ENCODE results near the gene ACCS.

Gene ACCS

DNA sequence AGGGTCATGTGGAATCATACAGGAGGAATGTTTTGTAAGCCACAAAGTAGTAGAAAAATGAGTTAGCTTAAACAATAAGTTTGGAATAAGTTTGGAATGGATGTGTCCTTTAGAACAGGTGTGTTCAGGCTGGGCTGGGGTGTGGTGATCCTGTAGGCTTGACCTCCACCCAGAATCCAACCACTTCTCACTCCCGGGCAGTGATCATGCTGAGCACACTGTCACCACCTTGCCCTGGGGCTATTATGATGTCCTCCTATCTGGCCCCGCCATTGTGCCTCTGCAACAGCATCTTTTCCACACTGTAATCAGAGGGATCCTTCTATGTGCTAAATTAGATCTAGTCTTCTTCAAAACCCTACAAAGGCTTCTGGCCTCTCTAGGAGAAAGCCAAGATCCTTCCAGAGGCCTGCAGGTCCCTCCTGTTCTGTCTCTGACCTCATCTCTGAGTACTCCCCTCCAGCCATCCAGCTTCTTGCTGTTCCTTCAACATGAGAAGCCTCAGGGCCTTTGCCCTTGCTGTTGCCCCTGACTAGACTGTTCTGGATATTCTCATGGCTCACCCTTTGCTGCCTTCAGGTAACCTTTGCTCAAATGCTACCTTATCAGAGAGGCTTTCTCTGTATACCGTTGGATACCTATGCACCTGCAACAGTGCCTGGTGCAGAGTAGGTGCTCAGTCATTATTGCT lies 37.1 kb upstream of the ACCS start:
- H3K9me3 ChIP-seq (ENCODE audit: control insufficient read depth, low read length): no peaks in the 10 kb centered on the region
- no peaks in the 10 kb centered on the region for H3K4me1 ChIP-seq (ENCODE audit: control insufficient read depth, insufficient read depth, low read length, poor library complexity, severe bottlenecking)
- peaks cover 5% of the 10 kb centered on the region for H3K27me3 ChIP-seq (replicated peaks; ENCODE audit: control insufficient read depth, insufficient read depth, low read length, poor library complexity, severe bottlenecking)
- no peak for DNase-seq
- no peaks in the 10 kb centered on the region for H3K36me3 ChIP-seq (ENCODE audit: control insufficient read depth, insufficient read depth, low read length)
- H3K27ac ChIP-seq (ENCODE audit: insufficient read depth, low read length, poor library complexity, severe bottlenecking): no peak overlapping the region
- H3K4me3 ChIP-seq (ENCODE audit: insufficient read depth, low read depth, low read length, poor library complexity, severe bottlenecking): no peak overlapping the region

DNA sequence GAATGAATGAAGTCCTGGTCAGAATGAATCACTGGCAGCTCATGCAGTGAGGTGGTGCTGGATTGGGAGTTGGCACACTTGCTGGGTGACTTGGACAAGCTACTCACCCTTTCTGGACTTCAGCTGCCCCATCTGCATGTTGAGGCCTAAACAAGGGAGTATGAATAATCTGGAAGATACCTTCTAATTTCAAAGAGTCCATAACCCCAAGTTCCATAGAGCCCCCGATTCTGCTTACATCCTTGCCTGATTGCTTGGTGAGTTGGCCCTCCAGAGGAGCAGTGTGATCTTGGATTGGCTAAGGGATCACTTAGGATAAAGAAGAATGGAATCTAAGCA lies 36.6 kb upstream of the ACCS start:
- H3K4me3 ChIP-seq (ENCODE audit: insufficient read depth, low read depth, low read length, poor library complexity, severe bottlenecking): no peak overlapping the region
- H3K4me1 ChIP-seq (ENCODE audit: control insufficient read depth, insufficient read depth, low read length, poor library complexity, severe bottlenecking): no peaks in the 10 kb centered on the region
- peaks cover 5% of the 10 kb centered on the region for H3K27me3 ChIP-seq (replicated peaks; ENCODE audit: control insufficient read depth, insufficient read depth, low read length, poor library complexity, severe bottlenecking)
- H3K27ac ChIP-seq (ENCODE audit: insufficient read depth, low read length, poor library complexity, severe bottlenecking): no peak overlapping the region
- no peaks in the 10 kb centered on the region for H3K36me3 ChIP-seq (ENCODE audit: control insufficient read depth, insufficient read depth, low read length)
- no peak for DNase-seq
- no peaks in the 10 kb centered on the region for H3K9me3 ChIP-seq (ENCODE audit: control insufficient read depth, low read length)

DNA sequence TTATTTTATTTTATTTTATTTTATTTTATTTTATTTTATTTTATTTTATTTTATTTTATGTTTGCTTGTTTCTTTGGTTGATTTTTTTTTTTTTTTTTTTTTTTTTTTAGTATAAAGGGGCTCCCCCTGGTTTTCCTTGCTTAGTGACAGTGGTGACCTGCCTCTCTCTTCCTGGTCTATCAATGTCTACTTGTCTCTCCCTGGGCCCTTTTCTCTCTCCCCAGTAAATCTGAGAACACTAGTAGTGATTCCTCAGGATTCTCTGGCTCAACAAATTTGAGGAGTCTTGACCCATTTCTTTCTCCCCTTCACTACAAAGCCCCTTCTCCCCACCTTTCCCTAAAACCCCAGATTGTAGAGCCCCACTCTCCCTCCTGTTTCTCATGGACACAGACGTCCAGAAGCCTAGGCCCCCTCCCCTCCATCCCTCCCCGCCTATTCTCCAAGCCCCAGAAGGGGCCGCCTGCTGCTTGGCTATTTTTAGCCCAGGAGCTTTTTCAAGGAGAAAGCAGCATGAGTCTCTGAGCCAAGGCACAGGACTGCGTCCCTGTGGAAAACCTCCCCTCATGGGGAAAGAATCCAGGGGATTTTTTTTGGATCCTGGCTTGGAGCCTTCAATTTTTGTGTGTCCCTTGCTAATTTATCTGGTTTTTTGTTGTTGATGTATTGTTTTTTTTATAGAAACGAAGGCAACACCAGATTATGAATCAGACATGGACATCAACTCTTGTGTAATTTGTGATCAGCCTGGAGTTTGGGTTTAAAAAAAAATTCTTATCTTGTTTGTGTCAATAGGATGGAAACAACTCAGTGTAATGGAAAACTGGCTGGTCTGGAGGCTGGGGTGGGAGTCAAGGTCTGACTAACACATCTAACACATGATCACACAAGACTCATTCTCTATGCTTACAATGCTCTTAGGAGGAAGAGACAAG lies 35.8 kb upstream of the ACCS start:
- Histone ChIP-seq H3K36me3 (ENCODE audit: control insufficient read depth, insufficient read depth, low read length) (no peaks in the 10 kb centered on the region), H3K4me1 (ENCODE audit: control insufficient read depth, insufficient read depth, low read length, poor library complexity, severe bottlenecking) (no peaks in the 10 kb centered on the region), H3K27me3 (replicated peaks; ENCODE audit: control insufficient read depth, insufficient read depth, low read length, poor library complexity, severe bottlenecking) (peaks cover 5% of the 10 kb centered on the region), H3K27ac (ENCODE audit: insufficient read depth, low read length, poor library complexity, severe bottlenecking) (no peak overlapping the region), H3K9me3 (ENCODE audit: control insufficient read depth, low read length) (no peaks in the 10 kb centered on the region), H3K4me3 (ENCODE audit: insufficient read depth, low read depth, low read length, poor library complexity, severe bottlenecking) (no peak overlapping the region)
- no peak for DNase-seq

DNA sequence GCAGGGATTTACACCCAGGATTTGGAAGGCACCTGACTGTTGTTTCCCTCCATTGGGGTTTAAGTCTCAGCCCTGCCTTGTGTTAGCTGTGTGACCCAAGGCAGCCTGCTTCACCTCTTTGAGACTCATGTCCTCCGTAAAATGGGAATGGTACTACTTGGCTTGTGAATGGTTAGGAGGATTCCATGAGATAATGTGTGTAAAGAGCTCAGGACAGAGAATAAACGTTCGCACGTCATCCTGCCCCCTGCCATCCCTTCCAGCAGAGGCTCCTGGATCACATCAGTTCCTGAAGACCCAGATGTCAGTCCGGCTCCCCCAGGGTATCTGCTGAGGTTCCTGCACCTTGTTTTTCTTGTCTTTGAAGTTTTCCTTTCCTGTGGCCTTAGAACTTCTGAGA lies 35.1 kb upstream of the ACCS start:
- no peaks in the 10 kb centered on the region for H3K9me3 ChIP-seq (ENCODE audit: control insufficient read depth, low read length)
- no peak for DNase-seq
- peaks cover 5% of the 10 kb centered on the region for H3K27me3 ChIP-seq (replicated peaks; ENCODE audit: control insufficient read depth, insufficient read depth, low read length, poor library complexity, severe bottlenecking)
- no peak overlapping the region for H3K27ac ChIP-seq (ENCODE audit: insufficient read depth, low read length, poor library complexity, severe bottlenecking)
- no peaks in the 10 kb centered on the region for H3K36me3 ChIP-seq (ENCODE audit: control insufficient read depth, insufficient read depth, low read length)
- H3K4me3 ChIP-seq (ENCODE audit: insufficient read depth, low read depth, low read length, poor library complexity, severe bottlenecking): no peak overlapping the region
- no peaks in the 10 kb centered on the region for H3K4me1 ChIP-seq (ENCODE audit: control insufficient read depth, insufficient read depth, low read length, poor library complexity, severe bottlenecking)

DNA sequence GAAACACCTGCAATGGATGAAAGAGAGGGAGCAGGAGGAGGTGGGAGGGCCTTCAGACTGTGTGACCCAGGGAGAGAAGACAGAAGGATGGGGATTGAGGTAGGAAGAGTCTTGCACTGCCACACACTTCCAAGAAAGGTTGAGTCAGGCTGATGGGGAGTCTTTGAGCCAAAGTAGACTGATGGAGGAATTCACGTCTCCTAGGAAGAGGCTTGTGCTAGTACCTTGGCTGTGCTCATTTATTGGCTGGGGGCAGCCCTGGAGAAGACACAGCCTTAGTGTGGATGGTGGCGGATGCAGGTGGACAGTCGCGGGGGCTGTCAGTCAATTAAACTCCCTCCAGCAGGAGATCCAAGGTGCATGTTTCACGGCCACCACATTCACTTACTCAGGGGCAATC lies 34.5 kb upstream of the ACCS start:
- H3K36me3 ChIP-seq (ENCODE audit: control insufficient read depth, insufficient read depth, low read length): no peaks in the 10 kb centered on the region
- H3K4me1 ChIP-seq (ENCODE audit: control insufficient read depth, insufficient read depth, low read length, poor library complexity, severe bottlenecking): no peaks in the 10 kb centered on the region
- H3K4me3 ChIP-seq (ENCODE audit: insufficient read depth, low read depth, low read length, poor library complexity, severe bottlenecking): no peak overlapping the region
- DNase-seq: no peak
- H3K27me3 ChIP-seq (replicated peaks; ENCODE audit: control insufficient read depth, insufficient read depth, low read length, poor library complexity, severe bottlenecking): peaks cover 5% of the 10 kb centered on the region
- H3K9me3 ChIP-seq (ENCODE audit: control insufficient read depth, low read length): no peaks in the 10 kb centered on the region
- H3K27ac ChIP-seq (ENCODE audit: insufficient read depth, low read length, poor library complexity, severe bottlenecking): no peak overlapping the region

DNA sequence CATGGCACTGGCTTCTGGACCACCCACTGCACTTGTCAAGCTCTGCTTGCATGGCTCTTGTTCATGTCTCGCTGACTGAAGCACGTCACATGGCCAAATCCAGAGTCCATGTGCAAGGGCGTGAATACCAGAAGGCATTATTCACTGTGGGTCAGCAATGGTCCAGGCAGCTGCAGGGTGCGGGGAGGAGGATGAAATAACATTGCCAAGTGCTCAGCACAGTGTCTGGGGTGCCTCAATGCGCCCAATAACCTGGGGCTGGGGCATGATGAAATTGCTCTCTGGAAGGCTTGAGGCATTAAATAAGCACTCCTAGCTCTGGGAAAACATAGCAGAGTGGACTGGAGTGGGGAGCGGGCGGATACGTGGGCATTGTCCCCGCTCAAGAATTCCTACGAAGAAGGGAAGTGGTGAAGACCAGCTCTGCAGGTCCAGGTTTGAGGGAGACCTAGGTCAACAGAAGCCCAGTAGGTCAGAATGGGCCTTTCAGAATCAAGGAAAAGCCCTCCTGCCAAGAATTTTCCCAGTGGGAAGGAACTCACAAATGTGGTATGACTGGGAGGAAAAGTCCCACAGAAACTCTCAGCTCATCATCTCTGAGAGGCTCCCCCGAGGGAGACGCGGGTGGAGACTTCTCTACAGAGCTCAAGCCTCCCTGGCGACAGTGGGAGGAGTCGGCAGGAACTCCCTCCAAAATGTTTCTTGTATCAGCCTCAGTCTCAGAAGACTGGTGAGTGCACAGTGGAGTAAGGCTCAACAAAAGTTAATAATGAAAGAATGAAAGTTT lies 33.6 kb upstream of the ACCS start:
- no peak overlapping the region for H3K4me3 ChIP-seq (ENCODE audit: insufficient read depth, low read depth, low read length, poor library complexity, severe bottlenecking)
- H3K27ac ChIP-seq (ENCODE audit: insufficient read depth, low read length, poor library complexity, severe bottlenecking): no peak overlapping the region
- H3K9me3 ChIP-seq (ENCODE audit: control insufficient read depth, low read length): no peaks in the 10 kb centered on the region
- no peak for DNase-seq
- H3K27me3 ChIP-seq (replicated peaks; ENCODE audit: control insufficient read depth, insufficient read depth, low read length, poor library complexity, severe bottlenecking): peaks cover 5% of the 10 kb centered on the region
- H3K36me3 ChIP-seq (ENCODE audit: control insufficient read depth, insufficient read depth, low read length): no peaks in the 10 kb centered on the region
- H3K4me1 ChIP-seq (ENCODE audit: control insufficient read depth, insufficient read depth, low read length, poor library complexity, severe bottlenecking): no peaks in the 10 kb centered on the region

DNA sequence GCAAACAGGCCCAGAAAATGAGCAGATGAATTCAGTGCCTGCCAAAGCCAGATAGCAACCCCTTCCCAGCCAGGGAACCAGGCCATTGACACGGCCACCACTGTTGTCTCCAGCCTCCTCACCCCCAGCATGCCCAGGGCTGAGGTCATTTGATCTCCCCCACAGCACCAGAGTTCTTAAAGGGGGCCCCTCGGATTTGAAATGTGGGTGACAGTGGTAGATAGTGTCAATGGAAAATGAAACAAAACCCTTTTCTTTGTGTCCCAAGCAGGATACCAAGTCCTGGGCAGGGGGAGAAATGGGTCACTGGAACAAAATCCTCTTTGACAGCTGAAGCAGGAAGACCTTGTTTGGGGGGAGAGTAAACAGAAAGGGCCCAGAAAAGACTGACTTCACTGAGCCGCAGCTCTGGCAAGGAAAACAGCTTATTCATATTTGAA lies 32.6 kb upstream of the ACCS start:
- no peaks in the 10 kb centered on the region for H3K4me1 ChIP-seq (ENCODE audit: control insufficient read depth, insufficient read depth, low read length, poor library complexity, severe bottlenecking)
- peaks cover 5% of the 10 kb centered on the region for H3K27me3 ChIP-seq (replicated peaks; ENCODE audit: control insufficient read depth, insufficient read depth, low read length, poor library complexity, severe bottlenecking)
- H3K27ac ChIP-seq (ENCODE audit: insufficient read depth, low read length, poor library complexity, severe bottlenecking): no peak overlapping the region
- H3K4me3 ChIP-seq (ENCODE audit: insufficient read depth, low read depth, low read length, poor library complexity, severe bottlenecking): no peak overlapping the region
- DNase-seq: no peak
- H3K9me3 ChIP-seq (ENCODE audit: control insufficient read depth, low read length): no peaks in the 10 kb centered on the region
- no peaks in the 10 kb centered on the region for H3K36me3 ChIP-seq (ENCODE audit: control insufficient read depth, insufficient read depth, low read length)

DNA sequence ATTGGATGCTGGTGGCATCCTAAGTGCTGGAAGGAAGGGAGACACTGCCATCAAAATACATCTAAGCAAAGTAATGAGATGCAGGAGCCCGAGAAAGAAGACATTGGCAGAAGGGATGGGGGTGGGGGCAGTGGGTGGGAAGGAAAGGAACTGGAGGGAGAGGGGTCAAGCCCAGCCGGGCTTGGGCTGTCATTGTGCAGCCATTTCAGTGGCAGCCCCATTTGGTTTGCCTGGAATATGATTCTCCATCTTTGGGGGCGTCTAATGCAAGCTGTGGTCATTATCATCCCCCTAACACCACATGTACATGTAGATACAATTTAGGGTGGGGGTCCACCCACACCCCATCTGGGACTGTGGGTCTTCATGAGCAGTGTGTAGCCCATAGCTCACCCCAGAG lies 32.2 kb upstream of the ACCS start:
- Histone ChIP-seq H3K4me3 (ENCODE audit: insufficient read depth, low read depth, low read length, poor library complexity, severe bottlenecking) (no peak overlapping the region), H3K36me3 (ENCODE audit: control insufficient read depth, insufficient read depth, low read length) (no peaks in the 10 kb centered on the region), H3K9me3 (ENCODE audit: control insufficient read depth, low read length) (no peaks in the 10 kb centered on the region), H3K27me3 (replicated peaks; ENCODE audit: control insufficient read depth, insufficient read depth, low read length, poor library complexity, severe bottlenecking) (peaks cover 5% of the 10 kb centered on the region), H3K27ac (ENCODE audit: insufficient read depth, low read length, poor library complexity, severe bottlenecking) (no peak overlapping the region), H3K4me1 (ENCODE audit: control insufficient read depth, insufficient read depth, low read length, poor library complexity, severe bottlenecking) (no peaks in the 10 kb centered on the region)
- no peak for DNase-seq

DNA sequence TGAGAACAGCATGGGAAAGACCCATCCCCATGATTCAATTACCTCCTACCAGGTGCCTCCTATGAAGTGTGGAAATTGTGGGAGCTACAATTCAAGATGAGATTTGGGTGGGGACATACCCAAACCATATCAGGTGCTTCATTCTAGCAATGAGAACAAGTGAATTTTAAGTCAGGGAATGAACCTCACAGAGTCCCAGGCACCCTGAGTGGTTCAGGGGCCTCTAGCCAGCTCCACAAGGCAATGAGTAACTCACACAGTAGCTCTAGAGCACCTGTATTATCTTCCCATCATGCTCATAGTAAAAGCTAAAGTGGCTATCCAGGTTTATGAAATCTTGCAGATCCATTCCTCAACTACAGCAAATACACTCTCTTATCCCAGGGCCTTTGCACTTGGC lies 31.4 kb upstream of the ACCS start:
- peaks cover 5% of the 10 kb centered on the region for H3K27me3 ChIP-seq (replicated peaks; ENCODE audit: control insufficient read depth, insufficient read depth, low read length, poor library complexity, severe bottlenecking)
- no peaks in the 10 kb centered on the region for H3K36me3 ChIP-seq (ENCODE audit: control insufficient read depth, insufficient read depth, low read length)
- H3K4me3 ChIP-seq (ENCODE audit: insufficient read depth, low read depth, low read length, poor library complexity, severe bottlenecking): no peak overlapping the region
- DNase-seq: no peak
- no peaks in the 10 kb centered on the region for H3K4me1 ChIP-seq (ENCODE audit: control insufficient read depth, insufficient read depth, low read length, poor library complexity, severe bottlenecking)
- no peaks in the 10 kb centered on the region for H3K9me3 ChIP-seq (ENCODE audit: control insufficient read depth, low read length)
- H3K27ac ChIP-seq (ENCODE audit: insufficient read depth, low read length, poor library complexity, severe bottlenecking): no peak overlapping the region
